OCI-LY1 (cell line): ENCODE data around the gene SPPL2B.

ENCODE experiments used
- H2AFZ ChIP-seq: fragments of 200-600 bp; sonication (generic), shearing (Covaris generic); 2 replicates; pipeline ENCODE4 v1.6.0; 2014; ENCODE audit warnings: antibody characterized with exemption, mild to moderate bottlenecking, low read length
- H3F3A ChIP-seq: fragments of 200-600 bp; sonication (generic), shearing (Covaris generic); 2 replicates; pipeline ENCODE4 v1.6.0; 2014; ENCODE audit warnings: mild to moderate bottlenecking, antibody characterized with exemption, low read length, moderate library complexity; ENCODE audit not compliant: insufficient read depth
- H3K27ac ChIP-seq: fragments of 200-600 bp; sonication (generic); 2 replicates; pipeline ENCODE4 v1.5.1; 2014; ENCODE audit warnings: low read length, mixed run types, mild to moderate bottlenecking, low read depth; ENCODE audit not compliant: poor library complexity, severe bottlenecking
- H3K27me3 ChIP-seq: fragments of 200-600 bp; sonication (generic); 2 replicates; pipeline ENCODE4 v1.6.0; 2014; ENCODE audit warnings: antibody characterized with exemption, mild to moderate bottlenecking, low read length, moderate library complexity; ENCODE audit not compliant: insufficient read depth
- H3K36me3 ChIP-seq: fragments of 200-600 bp; sonication (generic); 2 replicates; pipeline ENCODE4 v1.6.1; 2014; ENCODE audit warnings: mild to moderate bottlenecking, antibody characterized with exemption, low read length, moderate library complexity, mixed read lengths; ENCODE audit not compliant: insufficient read depth
- H3K4me1 ChIP-seq: fragments of 200-600 bp; sonication (generic); 2 replicates; pipeline ENCODE4 v1.5.1; 2014; ENCODE audit warnings: mild to moderate bottlenecking, low read length, moderate library complexity; ENCODE audit not compliant: insufficient read depth, severe bottlenecking
- H3K4me2 ChIP-seq: fragments of 200-600 bp; sonication (generic), shearing (Covaris generic); 2 replicates; pipeline ENCODE4 v1.6.1; 2014; ENCODE audit warnings: low read length
- H3K4me3 ChIP-seq: fragments of 200-600 bp; sonication (generic); 2 replicates; pipeline ENCODE4 v1.5.1; 2014; ENCODE audit warnings: low read length, low read depth, mild to moderate bottlenecking, mixed read lengths; ENCODE audit not compliant: poor library complexity, severe bottlenecking
- H3K79me2 ChIP-seq: fragments of 200-600 bp; shearing (Covaris generic); 2 replicates; pipeline ENCODE4 v1.6.1; 2016; ENCODE audit warnings: mixed run types, low read length, mixed read lengths; ENCODE audit not compliant: insufficient read depth
- H3K9ac ChIP-seq: fragments of 200-600 bp; sonication (generic), shearing (Covaris generic); 2 replicates; pipeline ENCODE4 v1.6.1; 2014; ENCODE audit warnings: mild to moderate bottlenecking, low read length, mixed read lengths
- H3K9me2 ChIP-seq: fragments of 200-600 bp; sonication (generic), shearing (Covaris generic); 2 replicates; pipeline ENCODE4 v1.6.1; 2014; ENCODE audit warnings: low read depth, mild to moderate bottlenecking, low read length, mixed read lengths
- H3K9me3 ChIP-seq: fragments of 200-600 bp; shearing (Covaris generic); 2 replicates; pipeline ENCODE4 v1.6.1; 2014; ENCODE audit warnings: low read length, mixed read lengths
- H4K20me1 ChIP-seq: fragments of 200-600 bp; sonication (generic), shearing (Covaris generic); 2 replicates; pipeline ENCODE4 v1.6.0; 2016; ENCODE audit warnings: mild to moderate bottlenecking, low read length; ENCODE audit not compliant: insufficient read depth
- CTCF ChIP-seq: fragments of 200-600 bp; sonication (generic), shearing (Covaris generic); IDR thresholded peaks from 2 replicates; pipeline ENCODE4 v1.5.1; 2017; ENCODE audit warnings: mild to moderate bottlenecking, antibody characterized with exemption, low read length, moderate library complexity, mixed read lengths
- EZH2 ChIP-seq: fragments of 200-600 bp; sonication (generic), shearing (Covaris generic); IDR thresholded peaks from 2 replicates; pipeline ENCODE4 v1.8.0; 2017; ENCODE audit warnings: borderline replicate concordance, mixed run types, mild to moderate bottlenecking, antibody characterized with exemption, low read length, moderate library complexity, mixed read lengths

Gene SPPL2B

GRCh38 chr19:2321565-2322283 is 6.8 kb upstream of the SPPL2B start:
- Histone ChIP-seq H3K9me2 (no peaks in the 10 kb centered on the region), H3K27ac (no peak overlapping the region), H3F3A (no peaks in the 10 kb centered on the region), H3K9ac (no peak overlapping the region), H2AFZ (no peak overlapping the region), H4K20me1 (no peaks in the 10 kb centered on the region), H3K4me1 (peaks cover 52% of the 10 kb centered on the region), H3K9me3 (no peaks in the 10 kb centered on the region), H3K4me2 (no peak overlapping the region), H3K27me3 (no peaks in the 10 kb centered on the region), H3K36me3 (peaks cover 45% of the 10 kb centered on the region), H3K4me3 (no peak overlapping the region), H3K79me2 (0 out of 2 replicates have a peak, but pooled peaks cover 1% of the 10 kb centered on the region)
- TF ChIP-seq EZH2 (no peak), CTCF (no peak)

- Histone ChIP-seq H2AFZ (no peak overlapping the region), H3K9me3 (no peaks in the 10 kb centered on the region), H3K79me2 (0 out of 2 replicates have a peak, but pooled peaks cover 7% of the 10 kb centered on the region), H3K4me2 (peak overlapping the region; percentile 70; the same call in 1 of the 2 replicates), H4K20me1 (no peaks in the 10 kb centered on the region), H3K4me3 (peak overlapping the region; percentile 49), H3K27me3 (no peaks in the 10 kb centered on the region), H3K36me3 (peaks cover 49% of the 10 kb centered on the region), H3K9ac (peak overlapping the region; percentile 42; the same call in 1 of the 2 replicates), H3F3A (no peaks in the 10 kb centered on the region), H3K27ac (peak overlapping the region; percentile 92), H3K4me1 (peaks cover 53% of the 10 kb centered on the region), H3K9me2 (no peaks in the 10 kb centered on the region)
- TF ChIP-seq EZH2: no peak
- no peak for TF ChIP-seq CTCF
These were observed 4.8 kb upstream of the SPPL2B start for GRCh38 chr19:2323707-2324106.

GRCh38 chr19:2324220-2324948 is 4.1 kb upstream of the SPPL2B start:
- peaks cover 50% of the 10 kb centered on the region for H3K4me1 ChIP-seq
- no peaks in the 10 kb centered on the region for H3K9me2 ChIP-seq
- H3K27me3 ChIP-seq: no peaks in the 10 kb centered on the region
- TF ChIP-seq EZH2 (no peak), CTCF (no peak)
- H3K36me3 ChIP-seq: peaks cover 49% of the 10 kb centered on the region
- no peaks in the 10 kb centered on the region for H3K9me3 ChIP-seq
- H2AFZ ChIP-seq: no peak overlapping the region
- peak overlapping the region; percentile 49 for H3K4me3 ChIP-seq
- H3K4me2 ChIP-seq: peak overlapping the region; percentile 70
- H3F3A ChIP-seq: no peaks in the 10 kb centered on the region
- peaks cover 14% of the 10 kb centered on the region for H3K79me2 ChIP-seq
- peak overlapping the region; percentile 42; the same call in 1 of the 2 replicates for H3K9ac ChIP-seq
- H3K27ac ChIP-seq: peak overlapping the region; percentile 92
- no peaks in the 10 kb centered on the region for H4K20me1 ChIP-seq
